ENCODE data around the gene PODXL2.
A peak's percentile ranks its signal among the peaks of the same experiment; 100 is the strongest.

The PODXL2 gene

DNA sequence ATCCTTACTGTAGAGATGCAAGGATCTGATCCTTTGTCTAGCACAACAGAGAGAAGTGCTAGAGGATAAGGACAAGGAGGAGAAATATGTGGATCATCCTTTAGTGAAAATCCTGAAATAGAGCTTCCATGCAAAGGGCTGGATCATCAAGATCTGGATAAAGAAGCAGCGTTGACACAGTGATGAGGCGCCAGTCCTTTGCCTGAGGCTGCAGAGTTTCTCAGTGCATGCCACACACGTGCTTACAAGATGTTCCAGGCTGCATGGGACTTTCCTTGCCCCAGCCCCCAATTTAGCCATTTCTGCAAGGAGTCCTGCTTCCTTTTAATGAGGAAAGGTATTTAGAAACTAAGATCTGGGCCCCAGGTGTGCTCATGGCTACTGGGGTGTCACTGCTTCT is 36.6 kb downstream of the PODXL2 start:
- Mint-ChIP-seq H3K27ac (no peak overlapping the region), H3K4me3 (no peak overlapping the region), H3K36me3 (no peaks in the 10 kb centered on the region), H3K27me3 (no peaks in the 10 kb centered on the region), H3K4me1 (peaks cover 0 to under 1% of the 10 kb centered on the region in 2 donors), H3K9me3 (no peaks in the 10 kb centered on the region)
- no peak for ATAC-seq (replicated peaks)
- no peak for DNase-seq

DNA sequence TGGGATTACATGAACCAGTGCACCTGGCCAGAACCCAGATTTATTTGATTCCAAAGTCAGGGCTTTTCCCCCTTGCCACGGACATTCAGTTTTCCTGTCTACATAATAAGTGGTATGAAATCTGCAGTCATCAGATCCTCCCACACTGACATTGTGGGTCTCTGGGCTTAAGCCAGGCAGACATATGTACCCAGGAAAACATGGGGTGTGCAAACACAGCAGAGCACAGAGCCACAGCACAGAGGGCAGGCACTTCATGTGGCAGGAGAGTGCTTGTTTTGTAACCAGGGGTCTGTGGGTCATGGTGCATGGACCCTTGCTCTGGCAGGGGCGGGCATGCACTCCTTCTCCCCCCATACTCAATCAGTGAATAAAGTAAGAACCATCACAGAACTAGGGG is 37.7 kb downstream of the PODXL2 start:
- Mint-ChIP-seq H3K4me1 (peaks cover 7 to 12% of the 10 kb centered on the region in 2 donors), H3K36me3 (no peaks in the 10 kb centered on the region), H3K27me3 (no peaks in the 10 kb centered on the region), H3K4me3 (no peak overlapping the region), H3K9me3 (no peaks in the 10 kb centered on the region), H3K27ac (no peak overlapping the region)
- no peak for DNase-seq
- ATAC-seq (replicated peaks) = no peak

DNA sequence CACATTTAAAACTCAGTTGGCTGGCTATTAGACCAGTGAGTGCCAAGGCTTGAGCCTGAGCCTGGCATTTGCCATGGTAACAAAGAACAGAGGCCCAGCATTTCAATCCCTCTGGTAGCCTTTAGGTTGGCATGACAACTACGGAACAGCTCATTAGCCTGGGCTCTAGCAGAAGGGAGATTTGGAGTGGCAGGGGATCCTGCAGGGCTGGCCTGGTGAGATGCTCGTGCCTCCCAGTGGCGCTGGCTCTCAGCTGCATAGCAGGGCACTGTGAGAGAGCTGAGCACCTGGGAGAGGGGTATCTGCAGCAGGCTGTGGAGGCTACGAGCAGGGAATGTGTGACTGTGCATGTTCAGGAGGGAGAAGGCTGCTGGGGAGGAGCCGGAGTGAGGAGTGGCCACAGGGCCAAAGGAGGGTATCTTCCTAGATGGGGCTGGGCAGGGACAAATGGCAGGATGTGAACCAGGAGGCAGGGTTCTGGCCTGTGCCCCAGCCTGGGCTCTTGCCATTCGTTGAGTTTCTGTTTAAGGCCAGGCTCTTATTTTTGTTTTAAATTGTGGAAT is 38.2 kb downstream of the PODXL2 start:
- Mint-ChIP-seq H3K4me3 (no peak overlapping the region), H3K36me3 (peaks cover 2 to 4% of the 10 kb centered on the region in 2 donors), H3K27me3 (no peaks in the 10 kb centered on the region), H3K9me3 (no peaks in the 10 kb centered on the region), H3K4me1 (peaks cover 9 to 16% of the 10 kb centered on the region in 2 donors), H3K27ac (no peak overlapping the region)
- ATAC-seq (replicated peaks) (no peak), DNase-seq (no peak)

DNA sequence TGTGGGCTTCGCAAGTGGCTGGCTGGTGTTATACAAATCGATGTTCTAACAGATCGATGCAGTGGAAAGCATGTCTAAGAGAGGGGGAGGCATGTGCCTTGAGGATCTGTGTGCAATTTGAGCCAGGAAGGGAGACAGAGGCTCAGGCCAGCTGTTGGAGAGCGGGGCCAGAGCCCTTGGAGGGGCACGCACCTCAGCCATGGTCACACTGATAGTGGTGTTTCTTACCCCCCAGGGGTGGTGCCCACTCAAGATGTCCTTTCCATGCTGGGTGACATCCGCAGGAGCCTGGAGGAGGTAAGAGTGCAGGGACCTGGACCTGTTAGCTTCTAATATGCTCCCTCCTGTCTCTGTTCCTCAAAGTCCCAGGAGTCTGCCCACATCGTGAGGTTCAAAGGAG is 39.9 kb downstream of the PODXL2 start:
- Mint-ChIP-seq H3K4me3 (no peak overlapping the region), H3K4me1 (peaks cover 16 to 23% of the 10 kb centered on the region in 2 donors), H3K27me3 (no peaks in the 10 kb centered on the region), H3K36me3 (peaks cover 2 to 4% of the 10 kb centered on the region in 2 donors), H3K27ac (no peak overlapping the region), H3K9me3 (no peaks in the 10 kb centered on the region)
- ATAC-seq (replicated peaks) (no peak), DNase-seq (no peak)

DNA sequence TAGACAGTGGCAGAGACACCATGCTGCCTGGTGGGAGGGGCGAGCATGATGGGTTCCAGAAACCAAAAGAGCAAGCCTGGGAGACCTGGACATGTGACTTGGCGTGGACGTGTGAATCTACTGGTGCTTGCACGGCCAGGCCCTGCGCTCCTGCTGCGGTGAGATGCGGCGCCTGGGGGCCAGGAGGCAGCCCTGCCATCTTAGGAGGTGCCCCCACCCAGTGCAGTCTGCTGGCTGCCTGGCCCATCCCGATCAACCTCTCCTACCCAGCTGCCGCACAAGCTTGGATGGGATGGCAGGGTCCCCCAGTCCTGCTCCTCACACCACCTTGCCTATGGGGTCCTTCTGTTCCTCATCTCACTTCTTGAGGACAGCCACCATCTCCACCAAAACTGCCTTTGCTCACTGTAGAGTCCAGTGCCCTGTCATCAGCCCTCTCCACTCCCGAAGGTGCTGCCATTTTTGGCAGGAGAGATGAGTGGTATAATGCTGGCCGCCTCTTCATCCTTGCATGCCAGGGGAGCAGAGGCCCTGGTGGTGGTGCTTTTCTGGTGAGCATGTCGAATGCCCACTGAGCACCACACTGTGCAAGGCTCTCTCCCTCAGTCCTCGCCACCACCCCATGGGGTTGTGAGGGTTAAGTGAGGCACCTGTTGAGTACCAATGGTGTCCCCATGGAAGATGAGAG is 40.7 kb downstream of the PODXL2 start:
- Mint-ChIP-seq H3K27ac (no peak overlapping the region), H3K4me1 (peaks cover 20 to 31% of the 10 kb centered on the region in 2 donors), H3K9me3 (no peaks in the 10 kb centered on the region), H3K36me3 (peaks cover 2 to 4% of the 10 kb centered on the region in 2 donors), H3K27me3 (no peaks in the 10 kb centered on the region), H3K4me3 (no peak overlapping the region)
- ATAC-seq (replicated peaks) = no peak
- no peak for DNase-seq

DNA sequence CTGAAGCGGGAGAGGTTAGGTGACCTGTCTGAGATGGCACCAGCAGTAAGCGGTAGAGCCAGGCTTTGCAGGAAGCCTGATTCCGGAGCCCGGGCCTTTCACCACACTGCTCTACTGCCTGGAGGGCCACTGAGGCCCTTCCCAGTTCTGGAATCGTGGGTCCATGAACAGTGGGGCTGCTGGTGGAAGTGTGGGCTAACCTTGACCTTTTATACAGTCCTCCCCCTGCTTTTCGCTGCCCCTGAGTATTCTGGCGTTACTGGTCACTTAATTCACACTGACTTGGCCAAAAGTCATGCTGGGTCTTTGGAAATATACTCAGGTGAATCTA is 41.2 kb downstream of the PODXL2 start:
- H3K4me1 Mint-ChIP-seq = peaks cover 23 to 36% of the 10 kb centered on the region in 2 donors
- no peak for DNase-seq
- ATAC-seq (replicated peaks) = no peak
- no peak overlapping the region for H3K4me3 Mint-ChIP-seq
- peaks cover 2 to 4% of the 10 kb centered on the region in 2 donors for H3K36me3 Mint-ChIP-seq
- no peaks in the 10 kb centered on the region for H3K9me3 Mint-ChIP-seq
- no peaks in the 10 kb centered on the region for H3K27me3 Mint-ChIP-seq
- H3K27ac Mint-ChIP-seq = peak overlapping the region; percentile 37

DNA sequence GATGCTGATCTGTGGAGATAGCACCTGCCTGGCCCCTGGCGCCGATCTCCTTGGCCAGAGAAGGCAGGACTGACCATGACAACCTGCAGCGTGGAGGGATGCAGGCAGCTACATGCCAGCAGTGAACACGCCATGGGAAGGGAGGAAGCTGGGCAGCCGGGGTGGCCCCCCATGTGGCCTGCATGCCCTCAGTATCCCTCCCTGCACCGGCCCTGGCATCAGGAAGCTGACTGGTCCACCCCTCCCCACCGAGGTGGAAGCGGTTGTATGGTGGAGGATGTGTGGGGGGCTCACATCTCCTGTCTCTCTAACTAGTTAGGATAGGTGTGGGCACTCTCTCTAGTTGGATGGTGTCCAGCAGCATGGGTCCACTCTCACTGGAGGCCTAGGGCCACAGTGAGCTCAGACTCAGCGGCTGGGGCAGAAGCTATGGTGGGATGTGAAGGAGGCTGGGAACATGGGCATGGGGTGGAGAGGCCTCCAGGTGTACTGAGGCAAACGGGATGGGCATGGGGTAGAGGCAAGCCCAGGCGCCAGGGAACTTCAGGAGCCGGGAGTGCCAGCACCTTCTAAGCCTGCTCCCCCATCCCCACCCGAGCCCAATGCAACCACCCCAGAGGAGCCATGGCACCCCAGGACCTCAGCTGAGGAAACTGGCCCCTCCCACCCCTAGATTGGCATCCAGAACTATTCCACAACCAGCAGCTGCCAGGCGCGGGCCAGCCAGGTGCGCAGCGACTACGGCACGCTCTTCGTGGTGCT is 42.0 kb downstream of the PODXL2 start:
- DNase-seq (no peak), ATAC-seq (replicated peaks) (no peak)
- peak overlapping the region; percentile 96 for H3K4me3 Mint-ChIP-seq
- peaks cover 26 to 44% of the 10 kb centered on the region in 2 donors for H3K4me1 Mint-ChIP-seq
- peak overlapping the region; percentile 99 for H3K27ac Mint-ChIP-seq
- no peaks in the 10 kb centered on the region for H3K27me3 Mint-ChIP-seq
- no peaks in the 10 kb centered on the region for H3K9me3 Mint-ChIP-seq
- peaks cover 2 to 4% of the 10 kb centered on the region in 2 donors for H3K36me3 Mint-ChIP-seq

DNA sequence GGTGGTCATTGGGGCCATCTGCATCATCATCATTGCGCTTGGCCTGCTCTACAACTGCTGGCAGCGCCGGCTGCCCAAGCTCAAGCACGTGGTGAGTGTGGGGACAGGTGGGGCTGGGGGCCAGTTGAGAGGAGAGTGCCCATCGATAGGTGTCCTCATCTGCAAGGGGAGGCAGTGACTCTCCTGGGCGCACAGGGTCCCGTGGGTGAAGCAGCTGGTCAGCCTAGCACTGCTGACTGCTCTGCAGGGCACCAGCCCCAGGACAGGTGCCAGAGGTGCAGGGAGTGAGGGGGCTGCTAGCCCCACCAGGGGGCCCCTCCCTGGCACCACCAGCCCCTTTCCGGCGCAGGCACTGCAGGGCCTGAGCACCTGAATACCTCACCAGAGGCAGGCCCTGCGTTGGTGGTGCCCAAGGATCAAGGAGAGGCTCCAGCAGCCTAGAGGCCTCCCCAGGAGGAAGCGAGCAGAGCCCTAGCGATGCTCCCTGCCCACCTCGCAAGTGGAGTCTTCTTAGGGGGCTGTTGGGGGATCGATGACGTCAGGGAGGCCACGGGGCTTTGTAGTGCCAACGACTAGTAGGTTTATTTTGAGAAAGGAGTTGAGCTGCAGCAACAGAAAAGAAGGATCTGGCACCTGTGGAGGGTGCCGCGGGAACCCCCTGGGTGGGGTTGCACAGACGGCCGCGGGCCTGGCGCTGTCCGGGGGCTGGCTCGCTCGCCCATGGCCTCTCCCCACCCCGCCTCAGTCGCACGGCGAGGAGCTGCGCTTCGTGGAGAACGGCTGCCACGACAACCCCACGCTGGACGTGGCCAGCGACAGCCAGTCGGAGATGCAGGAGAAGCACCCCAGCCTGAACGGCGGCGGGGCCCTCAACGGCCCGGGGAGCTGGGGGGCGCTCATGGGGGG is 42.8 kb downstream of the PODXL2 start:
- Mint-ChIP-seq H3K27ac (peak overlapping the region; percentile 99), H3K4me1 (peaks cover 26 to 46% of the 10 kb centered on the region in 2 donors)

DNA sequence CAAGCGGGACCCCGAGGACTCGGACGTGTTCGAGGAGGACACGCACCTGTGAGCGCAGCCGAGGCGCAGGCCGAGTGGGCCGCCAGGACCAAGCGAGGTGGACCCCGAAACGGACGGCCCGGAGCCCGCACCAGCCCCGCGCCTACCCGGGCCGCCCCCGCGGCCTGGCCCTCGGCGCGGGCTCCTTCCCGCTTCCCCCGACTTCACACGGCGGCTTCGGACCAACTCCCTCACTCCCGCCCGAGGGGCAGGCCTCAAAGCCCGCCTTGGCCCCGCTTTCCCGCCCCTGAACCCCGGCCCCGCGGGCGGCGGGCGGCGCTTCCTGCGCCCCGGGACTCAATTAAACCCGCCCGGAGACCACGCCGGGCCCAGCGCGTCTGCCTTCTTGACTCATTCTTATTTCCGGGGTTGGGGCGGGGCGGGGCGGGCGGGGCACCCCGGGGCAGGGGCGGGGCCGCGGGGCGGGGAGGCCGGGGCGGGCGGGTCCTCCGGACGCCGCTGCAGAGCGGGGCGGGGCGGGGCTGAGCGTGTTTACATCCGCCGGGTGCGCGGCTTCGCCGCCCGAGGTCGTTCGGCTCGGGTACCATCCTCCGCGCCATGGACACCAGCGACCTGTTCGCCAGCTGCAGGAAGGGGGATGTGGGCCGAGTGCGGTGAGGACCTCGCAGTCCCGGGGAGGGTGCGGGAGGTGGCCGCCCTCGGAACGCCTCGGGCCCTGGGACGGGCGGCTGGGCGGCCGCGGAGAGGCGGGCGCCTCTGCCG is 43.6 kb downstream of the PODXL2 start, which contains the start of gene ABTB1:
ABTB1 (plus strand) TSS at position 524 of the 762 bp plus-strand sequence; CDS start at position 598, 74 bp downstream.
- Mint-ChIP-seq H3K36me3 (peaks cover 4 to 6% of the 10 kb centered on the region in 2 donors), H3K27ac (peak within 1 kb of the TSS; percentile 99), H3K9me3 (no peaks in the 10 kb centered on the region), H3K4me3 (peak within 1 kb of the TSS; percentile 96), H3K4me1 (peaks cover 27 to 52% of the 10 kb centered on the region in 2 donors), H3K27me3 (no peaks in the 10 kb centered on the region)
- DNase-seq (peak; percentile 80), ATAC-seq (replicated peaks) (peak; percentile 88 to 91)

More for the DNA sequence above, 42.8 kb downstream of the PODXL2 start:
- ATAC-seq (replicated peaks) (peak; percentile 27 to 29), DNase-seq (peak; percentile 27)
- Mint-ChIP-seq H3K9me3 (no peaks in the 10 kb centered on the region), H3K4me3 (peak overlapping the region; percentile 96), H3K36me3 (peaks cover 2 to 4% of the 10 kb centered on the region in 2 donors), H3K27me3 (no peaks in the 10 kb centered on the region)

DNA sequence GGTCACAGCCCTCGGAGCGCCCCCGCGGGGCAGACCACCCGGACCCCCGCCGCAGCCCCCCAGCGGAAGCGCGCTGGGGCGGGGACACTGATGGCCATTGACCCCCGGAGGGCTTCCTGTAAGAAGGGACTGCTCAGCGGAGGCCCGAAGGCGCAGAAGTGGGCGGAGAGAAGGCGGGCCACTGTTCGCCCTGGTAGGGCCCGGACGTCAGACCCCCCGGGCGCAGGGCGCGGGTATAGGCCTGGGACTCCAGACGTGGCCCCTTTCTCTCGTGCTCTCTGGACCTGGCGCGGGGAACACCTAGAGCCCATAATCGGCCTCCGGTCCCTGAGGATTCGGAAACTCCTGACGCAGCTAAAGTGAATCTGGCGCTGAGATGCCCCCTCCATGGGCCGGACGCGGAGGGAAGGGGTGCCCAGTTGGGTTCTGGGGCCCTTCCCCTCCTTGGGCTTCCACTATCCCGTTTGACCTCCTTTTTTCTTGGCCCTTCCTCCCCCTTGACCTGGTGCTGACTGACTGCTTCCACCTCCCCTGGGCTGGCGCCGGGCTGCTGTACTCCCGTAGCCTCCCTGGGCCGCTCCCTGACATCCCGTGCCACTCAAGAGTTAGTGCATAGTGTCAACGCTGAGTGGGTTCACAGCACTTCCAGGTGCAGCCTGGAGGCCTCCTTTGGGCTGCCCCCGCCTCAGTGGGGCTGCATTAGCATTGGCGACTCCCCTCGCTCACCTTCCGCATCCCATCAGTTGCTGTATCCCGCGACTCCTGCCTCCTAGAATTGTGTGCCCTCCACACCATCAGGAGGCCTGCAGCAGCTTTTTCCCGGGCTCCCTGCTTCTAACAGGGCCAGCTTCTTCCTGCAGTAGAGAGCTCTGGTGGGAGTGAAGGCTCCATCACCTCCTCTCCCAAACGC is 44.5 kb downstream of the PODXL2 start:
- H3K36me3 Mint-ChIP-seq = peaks cover 6 to 13% of the 10 kb centered on the region in 2 donors
- H3K4me3 Mint-ChIP-seq = peak overlapping the region; percentile 89 to 96
- no peaks in the 10 kb centered on the region for H3K27me3 Mint-ChIP-seq
- H3K9me3 Mint-ChIP-seq = no peaks in the 10 kb centered on the region
- peak overlapping the region; percentile 91 for H3K27ac Mint-ChIP-seq
- peaks cover 28 to 55% of the 10 kb centered on the region in 2 donors for H3K4me1 Mint-ChIP-seq
- peak; percentile 24 for DNase-seq
- peak; percentile 59 to 66 for ATAC-seq (replicated peaks)

DNA sequence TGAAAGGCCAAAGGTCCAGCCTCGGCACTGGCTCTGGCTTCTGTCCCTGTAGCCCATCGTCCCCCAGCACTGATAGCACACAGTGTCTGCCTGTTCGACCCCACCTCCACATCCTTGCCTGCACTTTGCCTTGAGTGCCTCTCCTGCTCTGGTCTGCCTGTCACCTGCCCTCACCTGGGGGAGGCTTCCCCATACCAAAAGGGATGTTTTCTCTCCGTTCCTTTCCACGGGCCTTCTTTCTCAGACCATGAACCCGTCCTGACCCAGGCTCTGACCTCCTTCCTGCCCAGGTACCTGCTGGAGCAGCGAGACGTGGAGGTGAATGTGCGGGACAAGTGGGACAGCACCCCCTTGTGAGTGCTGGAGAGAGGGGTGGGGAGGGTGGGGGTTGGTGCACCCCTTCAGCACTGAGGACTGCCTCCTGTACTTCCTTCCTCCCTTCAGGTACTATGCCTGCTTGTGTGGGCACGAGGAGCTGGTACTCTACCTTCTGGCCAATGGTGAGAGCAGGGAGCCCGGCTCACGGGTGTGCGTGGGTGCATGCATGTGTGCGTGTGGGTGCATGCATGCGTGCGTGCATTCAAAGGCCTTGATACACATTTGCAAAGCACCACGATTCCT is 45.2 kb downstream of the PODXL2 start:
- no peaks in the 10 kb centered on the region for H3K27me3 Mint-ChIP-seq
- H3K36me3 Mint-ChIP-seq = peaks cover 6 to 18% of the 10 kb centered on the region in 2 donors
- H3K27ac Mint-ChIP-seq = no peak overlapping the region
- ATAC-seq (replicated peaks) (no peak), DNase-seq (no peak)
- peaks cover 28 to 55% of the 10 kb centered on the region in 2 donors for H3K4me1 Mint-ChIP-seq
- H3K9me3 Mint-ChIP-seq = no peaks in the 10 kb centered on the region
- H3K4me3 Mint-ChIP-seq = peak overlapping the region; percentile 89 to 96

DNA sequence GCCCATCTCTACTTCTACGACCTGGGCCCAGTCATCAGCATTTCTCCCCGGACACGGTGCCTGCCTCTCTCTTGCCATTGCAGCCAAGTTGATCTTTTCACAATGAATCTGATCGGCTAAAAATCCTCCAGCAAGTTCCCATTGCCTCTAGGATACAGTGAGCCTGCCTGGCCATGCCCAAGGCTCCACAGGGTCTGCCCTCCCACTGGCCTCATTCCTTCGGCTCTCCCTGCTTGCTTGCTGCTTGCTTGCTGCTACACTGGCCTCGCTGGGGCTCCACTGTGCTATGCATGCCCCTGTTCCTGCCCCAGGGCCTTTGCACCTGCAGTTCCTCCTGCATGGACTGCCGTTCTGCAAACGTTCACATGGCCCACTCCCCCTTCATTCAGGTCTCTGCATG is 45.8 kb downstream of the PODXL2 start:
- no peak overlapping the region for H3K27ac Mint-ChIP-seq
- no peak for DNase-seq
- no peak for ATAC-seq (replicated peaks)
- H3K9me3 Mint-ChIP-seq = no peaks in the 10 kb centered on the region
- peaks cover 8 to 18% of the 10 kb centered on the region in 2 donors for H3K36me3 Mint-ChIP-seq
- H3K4me1 Mint-ChIP-seq = peaks cover 28 to 55% of the 10 kb centered on the region in 2 donors
- no peaks in the 10 kb centered on the region for H3K27me3 Mint-ChIP-seq
- H3K4me3 Mint-ChIP-seq = peak overlapping the region in 1 of 2 donors; percentile 47
